Right atrium auricular region (tissue), 2 donors: ENCODE data around the gene CCHCR1. TPM values are rescaled to one million over a fixed set of nuclear protein-coding genes. Genes with fewer than 3 reads are reported as not detected.

Source experiments
- DNase-seq: peaks from one replicate; pipeline ENCODE4 v3.0.0-alpha.2; 2019; ENCODE audit warnings: low spot score
- H3K27ac ChIP-seq, 2 donors: fragments of 200-600 bp; sonication (generic); 1 replicate in 1 of 2; 2 replicates in 1 of 2; pipeline ENCODE4 v1.5.1; 2016 to 2019
- H3K27me3 ChIP-seq, 2 donors: fragments of 200-600 bp; sonication (generic); one replicate each; pipeline versions ENCODE4 v1.5.1 to v1.6.0; 2017 to 2019
- H3K36me3 ChIP-seq: fragments of 200-600 bp; sonication (generic); one replicate; pipeline ENCODE4 v1.5.1; 2016
- H3K4me1 ChIP-seq, 2 donors: fragments of 200-600 bp; sonication (generic); one replicate each; pipeline versions ENCODE4 v1.5.1 to v1.6.0; 2017 to 2019
- H3K4me3 ChIP-seq, 2 donors: fragments of 200-600 bp; sonication (generic); 1 replicate in 1 of 2; 2 replicates in 1 of 2; pipeline ENCODE4 v1.5.1; 2017 to 2019; ENCODE audit warnings: mild to moderate bottlenecking in 1 of 2, moderate library complexity in 1 of 2
- H3K9me3 ChIP-seq, 2 donors: fragments of 200-600 bp; sonication (generic); one replicate each; pipeline ENCODE4 v1.5.1; 2019
- total RNA-seq, 2 donors: library from RNA; depleted of rRNA; stranded (reverse); fragments of >200 nt; gene quantifications; one replicate each; pipeline ENCODE4 v1.1.0, GENCODE V29; 2016
- TF ChIP-seq, protein P1 (sequence below), 2 donors: fragments of 200-600 bp; sonication (generic); IDR thresholded peaks; one replicate each; pipeline ENCODE4 v1.5.1; 2019; ENCODE audit warnings: antibody characterized with exemption in 2 of 2

The CCHCR1 gene, protein sequence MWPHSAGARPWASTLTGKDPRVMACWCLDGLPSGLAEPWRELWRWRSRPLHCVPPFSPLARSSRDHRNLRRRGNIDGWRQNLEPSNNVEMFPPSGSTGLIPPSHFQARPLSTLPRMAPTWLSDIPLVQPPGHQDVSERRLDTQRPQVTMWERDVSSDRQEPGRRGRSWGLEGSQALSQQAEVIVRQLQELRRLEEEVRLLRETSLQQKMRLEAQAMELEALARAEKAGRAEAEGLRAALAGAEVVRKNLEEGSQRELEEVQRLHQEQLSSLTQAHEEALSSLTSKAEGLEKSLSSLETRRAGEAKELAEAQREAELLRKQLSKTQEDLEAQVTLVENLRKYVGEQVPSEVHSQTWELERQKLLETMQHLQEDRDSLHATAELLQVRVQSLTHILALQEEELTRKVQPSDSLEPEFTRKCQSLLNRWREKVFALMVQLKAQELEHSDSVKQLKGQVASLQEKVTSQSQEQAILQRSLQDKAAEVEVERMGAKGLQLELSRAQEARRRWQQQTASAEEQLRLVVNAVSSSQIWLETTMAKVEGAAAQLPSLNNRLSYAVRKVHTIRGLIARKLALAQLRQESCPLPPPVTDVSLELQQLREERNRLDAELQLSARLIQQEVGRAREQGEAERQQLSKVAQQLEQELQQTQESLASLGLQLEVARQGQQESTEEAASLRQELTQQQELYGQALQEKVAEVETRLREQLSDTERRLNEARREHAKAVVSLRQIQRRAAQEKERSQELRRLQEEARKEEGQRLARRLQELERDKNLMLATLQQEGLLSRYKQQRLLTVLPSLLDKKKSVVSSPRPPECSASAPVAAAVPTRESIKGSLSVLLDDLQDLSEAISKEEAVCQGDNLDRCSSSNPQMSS
- total RNA-seq: 1 to 10 TPM; 7.6 to 9.1 TPM

DNA sequence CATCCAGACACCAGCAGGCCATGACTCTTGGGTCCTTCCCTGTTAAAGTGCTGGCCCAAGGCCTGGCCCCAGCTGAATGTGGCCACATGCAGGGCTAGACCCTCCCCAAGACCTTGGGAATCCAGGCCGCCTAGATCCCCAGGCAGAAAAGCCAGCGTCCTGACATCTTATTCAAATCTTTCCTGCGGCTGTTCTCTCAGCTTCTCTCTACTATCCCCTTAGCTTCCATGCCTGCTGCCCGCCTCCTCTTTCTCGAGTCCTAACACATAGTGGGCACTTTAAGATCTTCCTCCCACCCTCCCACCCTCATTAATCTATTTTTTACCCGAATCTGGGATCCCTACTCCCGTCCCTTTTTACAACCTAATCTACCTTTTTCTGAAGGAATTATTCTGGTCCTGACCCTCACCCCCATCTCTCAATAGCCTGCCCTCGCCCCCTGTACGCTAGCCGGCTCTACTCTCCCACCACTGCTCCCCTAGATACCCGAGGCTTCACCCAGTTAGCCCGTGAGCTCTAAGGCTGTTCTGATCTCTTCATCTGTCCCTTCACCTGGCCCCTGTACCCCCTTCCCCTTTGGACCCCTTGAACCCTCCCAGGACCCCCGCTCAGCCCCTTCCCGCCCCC is at the start of gene CCHCR1:
CCHCR1 (minus strand) TSS at position 290 of the 627 bp plus-strand sequence; CDS start at position 88, 202 bp downstream.
- no peaks in the 10 kb centered on the region for H3K27me3 ChIP-seq
- peaks cover 15% of the 10 kb centered on the region for H3K36me3 ChIP-seq
- DNase-seq: no peak
- H3K4me1 ChIP-seq: peaks cover 0 to 20% of the 10 kb centered on the region in 2 donors
- peak within 1 kb of the TSS; percentile 52 to 72 for H3K4me3 ChIP-seq
- TF ChIP-seq, protein P1, sequence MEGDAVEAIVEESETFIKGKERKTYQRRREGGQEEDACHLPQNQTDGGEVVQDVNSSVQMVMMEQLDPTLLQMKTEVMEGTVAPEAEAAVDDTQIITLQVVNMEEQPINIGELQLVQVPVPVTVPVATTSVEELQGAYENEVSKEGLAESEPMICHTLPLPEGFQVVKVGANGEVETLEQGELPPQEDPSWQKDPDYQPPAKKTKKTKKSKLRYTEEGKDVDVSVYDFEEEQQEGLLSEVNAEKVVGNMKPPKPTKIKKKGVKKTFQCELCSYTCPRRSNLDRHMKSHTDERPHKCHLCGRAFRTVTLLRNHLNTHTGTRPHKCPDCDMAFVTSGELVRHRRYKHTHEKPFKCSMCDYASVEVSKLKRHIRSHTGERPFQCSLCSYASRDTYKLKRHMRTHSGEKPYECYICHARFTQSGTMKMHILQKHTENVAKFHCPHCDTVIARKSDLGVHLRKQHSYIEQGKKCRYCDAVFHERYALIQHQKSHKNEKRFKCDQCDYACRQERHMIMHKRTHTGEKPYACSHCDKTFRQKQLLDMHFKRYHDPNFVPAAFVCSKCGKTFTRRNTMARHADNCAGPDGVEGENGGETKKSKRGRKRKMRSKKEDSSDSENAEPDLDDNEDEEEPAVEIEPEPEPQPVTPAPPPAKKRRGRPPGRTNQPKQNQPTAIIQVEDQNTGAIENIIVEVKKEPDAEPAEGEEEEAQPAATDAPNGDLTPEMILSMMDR (IDR thresholded peaks at IDR 0.05): no peak
- no peaks in the 10 kb centered on the region for H3K9me3 ChIP-seq
- peak within 1 kb of the TSS; percentile 58 to 80 for H3K27ac ChIP-seq

DNA sequence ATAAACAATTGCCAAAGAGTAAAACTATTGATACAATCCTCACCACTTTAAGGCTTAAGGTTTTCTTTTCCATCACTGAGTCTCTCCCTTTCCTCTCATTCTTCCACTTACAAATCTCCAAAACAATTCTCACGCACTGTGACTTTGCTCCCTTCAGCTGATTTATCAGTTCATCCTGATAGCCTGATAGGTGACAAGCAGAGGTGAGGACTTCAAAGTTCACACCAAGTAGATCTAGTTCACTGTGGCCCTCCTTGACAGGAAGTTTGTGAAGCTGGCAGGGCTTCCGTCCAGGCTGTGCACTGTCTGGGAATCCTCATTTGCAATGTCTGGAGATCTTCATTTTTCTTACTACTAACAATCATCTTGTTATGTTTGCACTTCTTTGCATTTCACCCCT is 48.0 kb upstream of the CCHCR1 start:
- TF ChIP-seq, protein P1 (IDR thresholded peaks at IDR 0.05): no peak
- Histone ChIP-seq H3K27me3 (no peaks in the 10 kb centered on the region), H3K4me3 (no peak overlapping the region), H3K36me3 (no peaks in the 10 kb centered on the region), H3K27ac (no peak overlapping the region), H3K4me1 (peaks cover 0 to 20% of the 10 kb centered on the region in 2 donors), H3K9me3 (peaks cover 0 to 6% of the 10 kb centered on the region in 2 donors)
- no peak for DNase-seq

DNA sequence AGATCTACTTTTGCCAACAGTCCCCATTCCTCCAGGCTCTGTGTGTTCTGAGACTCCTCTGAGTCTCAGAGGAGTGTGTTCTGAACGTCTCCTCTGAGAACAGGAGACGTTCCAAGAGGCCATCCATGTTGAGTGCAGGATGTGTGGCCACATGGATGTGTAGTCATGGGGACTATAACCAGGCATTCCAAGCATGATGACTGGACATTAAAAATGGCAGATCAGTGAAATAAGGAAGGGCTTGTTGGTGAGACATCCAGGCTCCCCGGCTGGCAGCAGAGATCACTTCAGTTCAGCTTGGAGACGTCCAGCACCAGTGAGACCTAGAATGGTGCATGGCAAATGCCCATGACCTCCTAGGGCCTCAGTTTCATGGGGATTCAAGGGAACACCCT is 47.1 kb upstream of the CCHCR1 start:
- TF ChIP-seq, protein P1 (IDR thresholded peaks at IDR 0.05): no peak

DNA sequence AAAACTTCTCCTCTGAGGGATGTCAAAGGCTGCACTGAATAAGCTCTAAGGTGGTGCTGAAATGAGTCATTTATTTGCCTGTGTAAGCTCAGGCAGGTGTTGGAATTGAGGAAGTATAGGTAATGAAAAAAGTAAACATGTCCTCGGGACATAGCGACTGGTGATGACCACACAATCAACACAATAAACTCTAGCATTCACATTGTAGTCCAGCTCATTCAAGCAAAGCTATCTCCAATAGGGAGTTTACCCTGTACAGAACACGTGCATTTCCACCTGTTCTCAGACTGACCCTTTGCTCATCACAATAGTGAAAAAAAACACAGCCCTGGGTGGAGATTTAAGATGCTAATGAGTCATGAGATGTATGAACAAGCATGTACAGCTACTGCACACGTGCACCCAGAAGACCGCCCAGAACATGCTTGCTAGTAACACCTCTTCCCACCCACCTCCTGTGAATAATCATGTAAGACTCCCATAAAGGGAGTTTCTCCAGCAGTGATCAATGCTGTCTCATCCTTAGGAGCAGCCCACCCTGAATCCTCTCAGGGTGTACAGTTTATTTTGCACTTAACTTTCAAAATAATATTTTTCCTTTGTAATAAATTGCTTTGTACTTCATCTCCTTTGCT is 45.9 kb upstream of the CCHCR1 start:
- peak overlapping the region; percentile 14 to 42 for H3K4me3 ChIP-seq
- H3K27me3 ChIP-seq: no peaks in the 10 kb centered on the region
- no peaks in the 10 kb centered on the region for H3K36me3 ChIP-seq
- no peak for DNase-seq
- H3K27ac ChIP-seq: peak overlapping the region; percentile 73 to 75
- H3K9me3 ChIP-seq: peaks cover 0 to 9% of the 10 kb centered on the region in 2 donors
- TF ChIP-seq, protein P1 (IDR thresholded peaks at IDR 0.05): no peak
- peaks cover 0 to 26% of the 10 kb centered on the region in 2 donors for H3K4me1 ChIP-seq

More for the DNA sequence above, 47.1 kb upstream of the CCHCR1 start:
- Histone ChIP-seq H3K36me3 (no peaks in the 10 kb centered on the region), H3K4me3 (no peak overlapping the region), H3K27me3 (no peaks in the 10 kb centered on the region), H3K27ac (peak overlapping the region in 1 of 2 donors; percentile 73), H3K9me3 (peaks cover 0 to 9% of the 10 kb centered on the region in 2 donors), H3K4me1 (peaks cover 0 to 20% of the 10 kb centered on the region in 2 donors)
- no peak for DNase-seq
